Ramos (cell line): ENCODE data around the gene BFSP2.

Source experiments
- in situ Hi-C: fragments of 300-500 bp; cut with MboI; formaldehyde crosslinking; loops from one replicate; pipeline ENCODE4 v1.14.3; 2022; ENCODE audit warnings: low sequenced_read_pairs; ENCODE audit not compliant: unreplicated experiment

The BFSP2 gene

GRCh38 chr3:133381346-133382109 lies 18.3 kb upstream of the BFSP2 start:
- in situ Hi-C loops: loop anchor here (25.0 kb wide), 1 partner anchor 644 kb away; no protein-coding TSS in a partner anchor

GRCh38 chr3:133383175-133383574 lies 16.7 kb upstream of the BFSP2 start:
- in situ Hi-C loops: loop anchor here (25.0 kb wide), 1 partner anchor 646 kb away; no protein-coding TSS in a partner anchor

GRCh38 chr3:133383741-133384140 lies 16.1 kb upstream of the BFSP2 start:
- in situ Hi-C loops: loop anchor here (25.0 kb wide), 1 partner anchor 646 kb away; no protein-coding TSS in a partner anchor

DNA sequence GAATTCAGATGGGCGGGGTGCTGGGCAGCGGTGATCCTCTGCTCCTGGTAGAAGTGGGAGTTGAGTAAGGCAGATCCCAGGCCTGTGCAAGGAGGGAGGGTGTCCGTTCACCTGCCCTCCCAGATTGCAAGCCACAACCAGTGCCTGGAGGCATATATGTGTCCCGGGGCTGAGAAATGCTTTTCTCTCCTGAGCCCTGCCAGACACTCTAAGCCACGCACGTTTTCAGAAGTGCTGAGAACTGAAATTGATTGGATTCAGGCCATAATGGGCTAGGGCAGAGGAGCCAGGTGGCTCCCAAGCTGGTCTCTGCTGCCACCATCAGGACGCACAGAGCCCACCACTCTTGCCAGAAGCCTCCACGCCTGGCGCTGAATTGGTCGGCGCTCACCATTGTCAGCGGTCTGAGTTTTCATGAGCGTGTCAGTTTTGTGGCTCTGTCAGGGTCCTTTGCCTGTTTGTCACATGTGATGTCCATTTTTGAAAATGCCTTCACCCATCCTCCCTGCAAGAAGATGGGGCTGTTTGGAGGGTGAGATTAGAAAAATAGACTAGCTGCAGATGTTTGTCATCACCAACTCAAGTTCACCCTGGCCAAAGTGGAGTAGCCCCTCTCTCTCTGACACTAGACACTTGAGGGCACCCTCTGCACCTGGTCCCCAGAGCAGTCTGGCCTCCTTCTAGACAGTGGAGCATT lies 15.4 kb upstream of the BFSP2 start:
- in situ Hi-C loops: loop anchor here (25.0 kb wide), 1 partner anchor 647 kb away; no protein-coding TSS in a partner anchor

GRCh38 chr3:133386876-133387275 lies 13.0 kb upstream of the BFSP2 start:
- in situ Hi-C loops: loop anchor here (25.0 kb wide), 1 partner anchor 650 kb away; no protein-coding TSS in a partner anchor

DNA sequence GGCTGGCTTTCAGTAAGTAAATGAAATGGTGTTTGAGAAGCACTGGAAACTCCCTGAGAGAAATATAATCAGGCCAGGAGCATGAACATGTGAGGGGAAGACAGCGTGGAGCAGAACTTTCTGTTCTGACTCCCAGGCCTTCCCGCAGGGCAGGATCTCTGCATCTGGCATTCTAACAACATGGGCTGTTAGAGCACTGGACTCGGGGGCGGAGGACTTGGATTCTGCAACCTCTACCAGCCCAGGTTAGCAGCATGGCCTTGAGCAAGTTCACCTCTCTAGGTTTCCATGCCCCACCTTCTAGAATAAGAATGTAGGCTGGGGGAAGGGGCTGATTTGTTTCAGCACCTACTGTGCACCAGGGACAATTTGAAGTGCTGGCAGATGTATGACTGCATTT lies 12.5 kb upstream of the BFSP2 start:
- in situ Hi-C loops: loop anchor here (25.0 kb wide), 1 partner anchor 650 kb away; no protein-coding TSS in a partner anchor

- in situ Hi-C loops: loop anchor here (25.0 kb wide), 1 partner anchor 652 kb away; no protein-coding TSS in a partner anchor
Measured at GRCh38 chr3:133388696-133389395, 11.0 kb upstream of the BFSP2 start.

DNA sequence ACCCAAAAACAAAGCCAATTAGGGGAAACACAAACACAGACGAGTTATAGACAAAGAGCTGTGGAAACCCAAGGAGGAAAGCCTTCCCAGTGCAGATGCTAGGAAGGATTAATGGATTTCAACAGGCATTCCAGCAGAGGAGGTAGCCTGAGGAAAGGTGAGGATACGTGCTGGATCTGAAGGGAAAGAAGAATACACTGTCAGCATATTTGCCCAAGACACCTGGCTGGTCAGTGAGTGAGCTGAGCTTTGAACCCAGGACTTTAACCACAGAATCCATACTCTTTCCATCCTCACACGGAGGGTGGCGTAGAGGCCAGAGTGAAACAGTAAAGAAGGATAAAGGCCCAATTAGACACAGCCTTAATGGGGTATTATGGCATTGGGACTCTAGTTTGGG lies 9.1 kb upstream of the BFSP2 start:
- in situ Hi-C loops: loop anchor here (25.0 kb wide), 1 partner anchor 653 kb away; no protein-coding TSS in a partner anchor

DNA sequence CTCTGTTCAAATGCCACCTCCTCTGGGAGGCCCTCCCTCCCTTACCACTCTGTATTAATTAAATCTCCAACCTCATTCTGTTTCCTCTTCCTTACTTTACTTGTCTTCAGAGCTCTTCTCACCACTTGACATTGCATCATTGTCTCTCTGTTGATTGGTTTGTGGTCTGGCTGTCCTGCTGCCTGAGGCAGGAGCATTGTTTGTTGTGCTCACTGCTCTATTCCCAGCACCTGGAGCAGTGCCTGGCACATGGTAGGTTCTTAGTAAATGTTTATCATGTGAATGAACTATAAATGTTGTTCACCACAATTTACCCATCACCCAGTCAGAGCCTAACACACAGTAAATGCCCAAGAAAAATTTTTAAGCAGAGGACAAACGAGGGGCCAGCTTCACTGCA lies 6.7 kb upstream of the BFSP2 start:
- in situ Hi-C loops: loop anchor here (25.0 kb wide), 1 partner anchor 656 kb away; no protein-coding TSS in a partner anchor

DNA sequence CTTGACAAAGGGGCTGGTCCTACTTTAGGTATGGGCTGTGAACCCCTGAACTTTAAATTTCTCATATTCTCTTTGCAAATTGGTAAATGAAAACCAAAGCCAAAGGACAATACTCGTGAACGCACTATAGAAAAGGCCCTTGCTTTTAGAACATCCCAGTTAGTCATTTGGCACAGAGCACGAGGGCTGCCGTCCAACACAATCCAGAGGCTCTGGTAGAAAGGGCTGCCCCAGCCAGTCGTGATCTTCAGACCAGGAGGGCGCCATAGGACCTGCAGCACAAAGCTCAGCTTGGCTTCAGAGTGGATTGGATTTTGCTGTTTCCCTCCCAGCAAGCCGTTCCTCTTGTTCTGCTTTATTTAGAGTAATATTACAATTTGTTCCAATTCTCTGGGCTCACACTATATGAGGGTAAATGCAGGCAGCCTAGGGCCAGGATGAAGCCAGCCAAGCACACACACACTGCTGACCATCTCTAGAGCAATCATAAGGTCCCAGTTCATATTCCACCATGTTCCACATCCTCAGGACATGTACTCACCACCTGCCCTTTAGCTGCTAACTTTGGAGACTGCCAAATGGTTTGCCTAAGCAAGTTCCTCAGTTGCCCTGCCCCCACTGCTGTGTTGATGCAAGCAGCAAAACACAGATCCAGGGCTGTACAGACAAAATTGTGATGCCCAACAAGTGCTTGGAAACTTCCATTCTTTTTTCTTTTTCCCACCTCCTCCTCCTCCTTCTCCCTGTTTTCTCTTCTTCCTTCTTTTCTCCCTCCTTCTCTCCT lies 6.0 kb upstream of the BFSP2 start:
- in situ Hi-C loops: loop anchor here (25.0 kb wide), 1 partner anchor 657 kb away; no protein-coding TSS in a partner anchor

- in situ Hi-C loops: loop anchor here (25.0 kb wide), 1 partner anchor 657 kb away; no protein-coding TSS in a partner anchor
Measured at GRCh38 chr3:133394561-133395311, 5.1 kb upstream of the BFSP2 start.

GRCh38 chr3:133396906-133397305 lies 3.0 kb upstream of the BFSP2 start:
- in situ Hi-C loops: loop anchor here (25.0 kb wide), 1 partner anchor 660 kb away; no protein-coding TSS in a partner anchor

- in situ Hi-C loops: loop anchor here (25.0 kb wide), 1 partner anchor 511 kb away; no protein-coding TSS in a partner anchor
Measured at GRCh38 chr3:133401374-133402135, 1.7 kb downstream of the BFSP2 start.

- in situ Hi-C loops: loop anchor here (25.0 kb wide), 1 partner anchor 507 kb away; no protein-coding TSS in a partner anchor
Measured at GRCh38 chr3:133404920-133405319, 5.1 kb downstream of the BFSP2 start.

GRCh38 chr3:133408366-133408765 lies 8.5 kb downstream of the BFSP2 start:
- in situ Hi-C loops: loop anchor here (25.0 kb wide), 1 partner anchor 504 kb away; no protein-coding TSS in a partner anchor

GRCh38 chr3:133408961-133409360 lies 9.1 kb downstream of the BFSP2 start:
- in situ Hi-C loops: loop anchor here (25.0 kb wide), 1 partner anchor 503 kb away; no protein-coding TSS in a partner anchor

DNA sequence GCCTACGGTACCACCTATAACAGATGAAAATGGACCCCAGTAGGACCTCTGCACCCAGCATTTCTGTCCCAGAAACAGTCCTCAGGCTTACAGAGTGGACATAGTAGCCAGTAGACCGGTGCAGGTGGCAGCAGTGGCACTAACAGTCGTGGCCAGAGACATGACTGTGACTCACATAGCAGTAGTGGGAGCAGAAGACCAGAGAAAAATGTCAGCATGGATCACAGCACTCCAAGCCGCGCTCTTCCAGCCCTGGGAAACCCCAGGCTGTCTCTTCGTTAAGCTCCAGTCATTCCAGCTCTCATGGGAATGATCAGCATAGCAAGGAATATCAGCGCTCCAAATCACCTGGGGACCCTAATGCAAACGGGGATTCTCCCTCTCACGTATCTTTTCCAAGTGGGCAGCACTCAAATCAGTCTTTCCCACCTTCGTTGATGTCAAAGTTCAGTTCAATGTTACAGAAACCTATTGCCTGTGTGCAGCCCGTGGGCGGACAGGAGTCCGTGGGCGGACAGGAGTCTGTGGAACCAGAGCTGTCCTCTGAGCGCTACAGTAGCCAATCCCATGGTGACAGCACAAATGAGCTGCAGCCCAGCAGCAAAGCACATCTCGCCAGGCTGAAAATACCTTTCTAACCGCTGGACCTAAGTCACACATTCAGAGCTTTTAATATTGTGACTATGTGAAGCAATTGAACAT lies 10.5 kb downstream of the BFSP2 start:
- in situ Hi-C loops: loop anchor here (25.0 kb wide), 1 partner anchor 502 kb away; no protein-coding TSS in a partner anchor
